K562 (cell line): ENCODE results near the gene ALKBH2. TPM values are rescaled to one million over a fixed set of nuclear protein-coding genes. Genes with fewer than 3 reads are reported as not detected.

Source experiments
- ATAC-seq: fragments of 200-7000 bp; cut with Tn5 transposase; 3 replicates; pipeline ENCODE4 v1.9.1; 2020; ENCODE audit warnings: moderate library complexity
- BruUV-seq: library from RNA; stranded (reverse); fragments of 400-500 nt; replicated peaks from 2 replicates; lab custom pipeline; 2021; lab: Mats Ljungman, UMichigan
- CTCF ChIA-PET: fragments of 300-600 bp; formaldehyde crosslinking; extraction: SDS; loops from one replicate; lab custom pipeline; 2021; ENCODE audit warnings: low intra/inter-chr PET ratio; lab: Yijun Ruan, JAX
- POLR2A ChIA-PET: fragments of 300-600, 350-650 bp; sonication (Branson Sonifier 250); formaldehyde crosslinking; extraction: SDS; loops from one replicate; lab custom pipeline; 2021; ENCODE audit warnings: antibody characterized with exemption, inconsistent platforms; lab: Yijun Ruan, JAX
- DNase-seq, 4 experiments: peaks; one replicate each; pipeline versions ENCODE4 v3.0.0 to v3.0.0-alpha.2; 2011 to 2018; ENCODE audit warnings: low spot score in 3 of 4, mixed read lengths in 3 of 4; ENCODE audit errors: extremely low read depth in 1 of 4
- FAIRE-seq: peaks from 2 replicates; lab custom pipeline; 2011; peaks lifted over from hg19 to GRCh38; lab: Jason Lieb, UNC
- H2AFZ ChIP-seq: 2 replicates; pipeline ENCODE4 v1.6.0; 2011; ENCODE audit warnings: low read depth, low read length, control low read depth, inconsistent platforms
- H3K27ac ChIP-seq: fragments of 200-600 bp; 3 replicates; pipeline ENCODE4 v1.8.0; 2011; ENCODE audit warnings: low read depth, mild to moderate bottlenecking, control low read depth, inconsistent platforms, low read length, moderate library complexity, mixed read lengths; ENCODE audit errors: extremely low read depth
- H3K27me3 ChIP-seq, 2 experiments: fragments of 300-600 bp in 1 of 2; 2 replicates in 1 of 2; 3 replicates in 1 of 2; pipeline versions ENCODE4 v1.6.0 to v1.8.0; 2011; ENCODE audit warnings: inconsistent platforms in 2 of 2, low read length in 2 of 2, mild to moderate bottlenecking in 1 of 2, mixed read lengths in 1 of 2, moderate library complexity in 1 of 2; ENCODE audit not compliant: control insufficient read depth in 2 of 2, insufficient read depth in 2 of 2
- H3K36me3 ChIP-seq: fragments of 300-600 bp; 3 replicates; pipeline ENCODE4 v1.8.0; 2011; ENCODE audit warnings: mild to moderate bottlenecking, low read length, inconsistent platforms; ENCODE audit not compliant: control insufficient read depth, insufficient read depth
- H3K4me1 ChIP-seq, 2 experiments: fragments of 200-600 bp in 1 of 2; replicated peaks in 1 of 2; 2 replicates in 1 of 2; 3 replicates in 1 of 2; pipeline versions ENCODE4 v1.5.1 to v1.8.0; 2011; ENCODE audit warnings: inconsistent platforms in 2 of 2, low read length in 2 of 2, mild to moderate bottlenecking in 1 of 2, mixed read lengths in 1 of 2, moderate library complexity in 1 of 2; ENCODE audit not compliant: control insufficient read depth in 2 of 2, insufficient read depth in 2 of 2
- H3K4me2 ChIP-seq: 2 replicates; pipeline ENCODE4 v1.6.1; 2011; ENCODE audit warnings: low read length, control low read depth, inconsistent platforms, mixed read lengths; ENCODE audit not compliant: insufficient read depth
- H3K4me3 ChIP-seq: fragments of 200-600 bp; sonication (generic), shearing (Covaris generic); 2 replicates; pipeline ENCODE4 v1.5.1; 2016; ENCODE audit warnings: control low read depth, inconsistent platforms
- H3K79me2 ChIP-seq: fragments of 200-600 bp; 3 replicates; pipeline ENCODE4 v1.8.0; 2011; ENCODE audit warnings: low read length, inconsistent platforms; ENCODE audit not compliant: control insufficient read depth, insufficient read depth
- H3K9ac ChIP-seq, 2 experiments: 2 replicates each; pipeline versions ENCODE4 v1.6.0 to v1.6.1; 2011; ENCODE audit warnings: low read depth in 2 of 2, low read length in 2 of 2, control low read depth in 1 of 2, inconsistent platforms in 1 of 2, mild to moderate bottlenecking in 1 of 2, mixed read lengths in 1 of 2; ENCODE audit not compliant: insufficient read depth in 1 of 2
- H3K9me1 ChIP-seq: one replicate; pipeline ENCODE4 v1.6.0; 2011; ENCODE audit warnings: inconsistent platforms, mild to moderate bottlenecking, low read length, moderate library complexity; ENCODE audit not compliant: control insufficient read depth, insufficient read depth
- H3K9me3 ChIP-seq: replicated peaks from 2 replicates; pipeline ENCODE4 v1.5.1; 2011; ENCODE audit warnings: low read depth, low read length, inconsistent platforms; ENCODE audit not compliant: control insufficient read depth, insufficient read depth
- H4K20me1 ChIP-seq: replicated peaks from 2 replicates; pipeline ENCODE4 v1.6.1; 2011; ENCODE audit warnings: low read length, inconsistent platforms, mixed read lengths; ENCODE audit not compliant: control insufficient read depth, insufficient read depth
- CREB3L1 ChIP-seq: fragments of 450-650 bp; IDR thresholded peaks from 2 replicates; pipeline ENCODE4 v1.6.1; 2014; ENCODE audit warnings: low read depth, mild to moderate bottlenecking, moderate library complexity, borderline replicate concordance
- HIVEP1 ChIP-seq: fragments of 250-450 bp; sonication (Bioruptor Pico); IDR thresholded peaks from 2 replicates; pipeline ENCODE4 v1.4.0; 2020; ENCODE audit warnings: mild to moderate bottlenecking
- HMGN3 ChIP-seq: IDR thresholded peaks from 2 replicates; pipeline ENCODE4 v1.6.1; 2011; ENCODE audit warnings: borderline replicate concordance, low read depth, mild to moderate bottlenecking, mixed read lengths, low read length; ENCODE audit not compliant: insufficient read length; ENCODE audit errors: extremely low read depth
- MYBL2 ChIP-seq, 2 experiments: fragments of 450-650 bp in 1 of 2; sonication (generic) in 1 of 2; formaldehyde crosslinking in 1 of 2; IDR thresholded peaks; 2 replicates each; pipeline versions ENCODE4 v1.6.1 to v1.8.1; 2017 to 2022; ENCODE audit warnings: borderline replicate concordance in 1 of 2, inconsistent platforms in 1 of 2, low read depth in 1 of 2, mild to moderate bottlenecking in 1 of 2, missing genetic modification reagents in 1 of 2, moderate library complexity in 1 of 2
- MYNN ChIP-seq, 2 experiments: sonication (generic); formaldehyde crosslinking in 1 of 2; IDR thresholded peaks; 2 replicates each; pipeline versions ENCODE4 v1.5.0 to v1.6.1; 2016 to 2020; ENCODE audit warnings: antibody characterized with exemption in 1 of 2, missing genetic modification reagents in 1 of 2
- NCOA4 ChIP-seq: fragments of 450-650 bp; IDR thresholded peaks from 2 replicates; pipeline ENCODE4 v1.6.1; 2018; ENCODE audit warnings: mild to moderate bottlenecking; ENCODE audit not compliant: partially characterized antibody
- NFIX ChIP-seq: fragments of 250-450 bp; sonication (Bioruptor Pico); IDR thresholded peaks from 2 replicates; pipeline ENCODE4 v1.4.0; 2020; ENCODE audit warnings: low read depth, mild to moderate bottlenecking, moderate library complexity
- PYGO2 ChIP-seq: fragments of 450-650 bp; IDR thresholded peaks from 2 replicates; pipeline ENCODE4 v1.6.1; 2016; ENCODE audit warnings: mild to moderate bottlenecking, missing genetic modification characterization, moderate library complexity, missing compliant biosample characterization
- SMARCE1 ChIP-seq: fragments of 450-650 bp; IDR thresholded peaks from 2 replicates; pipeline ENCODE4 v1.7.1; 2016; ENCODE audit warnings: mild to moderate bottlenecking
- SNIP1 ChIP-seq: fragments of 450-650 bp; IDR thresholded peaks from 2 replicates; pipeline ENCODE4 v1.7.1; 2017; ENCODE audit warnings: low read depth, mild to moderate bottlenecking
- SP2 ChIP-seq: IDR thresholded peaks from 2 replicates; pipeline ENCODE4 v1.6.1; 2011; ENCODE audit warnings: mild to moderate bottlenecking, low read depth, low read length, moderate library complexity; ENCODE audit not compliant: poor library complexity, severe bottlenecking; ENCODE audit errors: extremely low read depth
- TAF9B ChIP-seq: fragments of 450-650 bp; IDR thresholded peaks from 2 replicates; pipeline ENCODE4 v1.6.1; 2018; ENCODE audit warnings: mild to moderate bottlenecking; ENCODE audit not compliant: partially characterized antibody
- ZNF217 ChIP-seq: sonication (generic); formaldehyde crosslinking; IDR thresholded peaks from 2 replicates; pipeline ENCODE4 v1.8.0; 2022; ENCODE audit warnings: mild to moderate bottlenecking, missing genetic modification reagents
- ZNF449 ChIP-seq: fragments of 250-450 bp; sonication (Bioruptor Pico); IDR thresholded peaks from 2 replicates; pipeline ENCODE4 v1.8.0; 2022; ENCODE audit warnings: moderate library complexity, mild to moderate bottlenecking, inconsistent platforms
- ZNF695 ChIP-seq: fragments of 450-650 bp; formaldehyde crosslinking; IDR thresholded peaks from 2 replicates; pipeline ENCODE4 v1.4.0; 2020; ENCODE audit warnings: mild to moderate bottlenecking, moderate library complexity
- WGBS: fragments of 100-300 bp; shearing (Covaris generic); methylation state at CpG from one replicate; pipeline ENCODE4 v1.1.6; 2016; ENCODE audit warnings: low coverage, mixed read lengths; ENCODE audit not compliant: insufficient coverage; ENCODE audit errors: missing lambda C conversion rate; 5-methylcytosine and 5-hydroxymethylcytosine counted together
- in situ Hi-C: fragments of 300-500 bp; cut with MboI; formaldehyde crosslinking; loops from 4 replicates; pipeline ENCODE4 v1.15.0; 2018; ENCODE audit warnings: inconsistent platforms, mixed read lengths
- intact Hi-C: fragments of 100-400 bp; cut with micrococcal nuclease; formaldehyde crosslinking; loops from 2 replicates; pipeline ENCODE4 v1.14.2; 2022
- polyA plus RNA-seq, 8 experiments: library from polyadenylated mRNA; depleted of rRNA in 4 of 8; stranded (reverse) in 5 of 8; unstranded in 3 of 8; fragments of >200 nt; fragmentation: Nextera tagmentation in 2 of 8; fragmentation: Illumina TruSeq in 1 of 8; extraction: Ambion mirVana in 2 of 8; extraction: Trizol in 1 of 8; gene quantifications; 2 replicates each; pipeline versions ENCODE4 v1.2.1 to v1.2.3, GENCODE V29; 2011 to 2014; ENCODE audit warnings: inconsistent platforms in 1 of 8, missing spikeins in 1 of 8
- total RNA-seq, 7 experiments: library from RNA; depleted of rRNA in 6 of 7; stranded (reverse); fragments of >200 nt in 6 of 7; fragmentation: Illumina TruSeq in 2 of 7; extraction: Trizol in 2 of 7; gene quantifications; 2 replicates each; pipeline versions ENCODE4 v1.2.1 to v1.2.3, GENCODE V29; 2011 to 2021; ENCODE audit warnings: low replicate concordance in 1 of 7
- TF ChIP-seq, protein P1 (sequence below): sonication (generic); formaldehyde crosslinking; IDR thresholded peaks from 2 replicates; pipeline ENCODE4 v1.5.0; 2020; ENCODE audit warnings: missing genetic modification reagents
- TF ChIP-seq, protein P2 (sequence below): fragments of 250-450 bp; sonication (Bioruptor Pico); IDR thresholded peaks from 2 replicates; pipeline ENCODE4 v1.4.0; 2020; ENCODE audit warnings: mild to moderate bottlenecking, moderate library complexity

ALKBH2 gene
- total and polyA plus RNA-seq, 9 of the 15 experiments (the other 6 are each of a cell fraction or from before 2014, with no cell fraction given), result 5.9 to 56.1 (median 41.9) TPM

DNA sequence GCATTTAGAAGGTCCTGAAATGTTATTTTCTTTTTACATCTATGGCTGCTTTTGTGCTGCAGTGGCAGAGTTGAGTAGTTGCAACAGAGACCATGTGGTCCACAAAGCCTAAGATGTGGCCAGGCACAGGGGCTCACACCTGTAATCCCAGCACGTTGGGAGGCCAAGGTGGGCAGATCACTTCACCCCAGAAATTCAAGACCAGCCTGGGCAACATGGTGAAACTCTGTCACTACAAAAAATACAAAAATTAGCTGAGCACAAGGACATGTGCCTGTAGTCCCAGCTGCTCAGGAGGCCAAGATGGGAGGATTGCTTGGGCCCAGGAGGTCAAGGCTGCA lies 27.4 kb downstream of the ALKBH2 start:
- no TSS peak for BruUV-seq
- no peak overlapping the region for H3K4me3 ChIP-seq
- H3K9me3 ChIP-seq, result no peaks in the 10 kb centered on the region
- in situ Hi-C loops (no loop called here), intact Hi-C loops (no loop called here)
- H3K27ac ChIP-seq, result no peak overlapping the region
- H3K9me1 ChIP-seq, result no peaks in the 10 kb centered on the region
- peaks cover 16% of the 10 kb centered on the region; the same call in 2 of the 3 replicates for H3K36me3 ChIP-seq
- H3K79me2 ChIP-seq, result no peaks in the 10 kb centered on the region
- FAIRE-seq (no peak), ATAC-seq (no peak), DNase-seq (no peak)
- no peaks in the 10 kb centered on the region for H3K27me3 ChIP-seq
- H4K20me1 ChIP-seq, result no peaks in the 10 kb centered on the region
- ChIA-PET CTCF (interaction anchor here (0.5 kb wide), 1 partner anchor 269 kb away, joined by 3 read pairs; no protein-coding TSS in a partner anchor), POLR2A (interaction anchor here (1.5 kb wide), 1 partner anchor 12 kb away, joined by 4 read pairs; no protein-coding TSS in a partner anchor)
- H2AFZ ChIP-seq, result no peak overlapping the region
- TF ChIP-seq NFIX (CRISPR knock-in tag), result no peak
- TF ChIP-seq, protein P1, sequence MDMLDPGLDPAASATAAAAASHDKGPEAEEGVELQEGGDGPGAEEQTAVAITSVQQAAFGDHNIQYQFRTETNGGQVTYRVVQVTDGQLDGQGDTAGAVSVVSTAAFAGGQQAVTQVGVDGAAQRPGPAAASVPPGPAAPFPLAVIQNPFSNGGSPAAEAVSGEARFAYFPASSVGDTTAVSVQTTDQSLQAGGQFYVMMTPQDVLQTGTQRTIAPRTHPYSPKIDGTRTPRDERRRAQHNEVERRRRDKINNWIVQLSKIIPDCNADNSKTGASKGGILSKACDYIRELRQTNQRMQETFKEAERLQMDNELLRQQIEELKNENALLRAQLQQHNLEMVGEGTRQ, result no peak
- no peak for TF ChIP-seq CREB3L1
- TF ChIP-seq SMARCE1, result no peak
- no peak for TF ChIP-seq NCOA4
- TF ChIP-seq PYGO2 (tag), result no peak
- TF ChIP-seq SNIP1, result no peak
- no peak for TF ChIP-seq MYBL2 (IDR thresholded peaks at IDR 0.05; ENCODE audit: low read depth)
- no peak for TF ChIP-seq MYBL2 (CRISPR knock-in tag; IDR thresholded peaks at IDR 0.05; ENCODE audit: borderline replicate concordance)
- TF ChIP-seq TAF9B, result no peak
- no peak for TF ChIP-seq MYNN (IDR thresholded peaks at IDR 0.05)
- TF ChIP-seq MYNN (CRISPR knock-in tag; IDR thresholded peaks at IDR 0.05), result no peak
- no peak for TF ChIP-seq ZNF217 (CRISPR knock-in tag)
- TF ChIP-seq HMGN3, result no peak
- TF ChIP-seq SP2, result no peak
- TF ChIP-seq ZNF449, result no peak
- no peak for TF ChIP-seq ZNF695
- TF ChIP-seq, protein P2, sequence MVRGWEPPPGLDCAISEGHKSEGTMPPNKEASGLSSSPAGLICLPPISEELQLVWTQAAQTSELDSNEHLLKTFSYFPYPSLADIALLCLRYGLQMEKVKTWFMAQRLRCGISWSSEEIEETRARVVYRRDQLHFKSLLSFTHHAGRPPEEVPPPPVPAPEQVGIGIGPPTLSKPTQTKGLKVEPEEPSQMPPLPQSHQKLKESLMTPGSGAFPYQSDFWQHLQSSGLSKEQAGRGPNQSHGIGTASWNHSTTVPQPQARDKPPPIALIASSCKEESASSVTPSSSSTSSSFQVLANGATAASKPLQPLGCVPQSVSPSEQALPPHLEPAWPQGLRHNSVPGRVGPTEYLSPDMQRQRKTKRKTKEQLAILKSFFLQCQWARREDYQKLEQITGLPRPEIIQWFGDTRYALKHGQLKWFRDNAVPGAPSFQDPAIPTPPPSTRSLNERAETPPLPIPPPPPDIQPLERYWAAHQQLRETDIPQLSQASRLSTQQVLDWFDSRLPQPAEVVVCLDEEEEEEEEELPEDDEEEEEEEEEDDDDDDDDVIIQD, result no peak
- TF ChIP-seq HIVEP1 (CRISPR knock-in tag), result no peak
- 50% methylated on average over 1 of the region's 1 CpG for WGBS
- no peaks in the 10 kb centered on the region for H3K4me1 ChIP-seq
- no peak overlapping the region for H3K4me2 ChIP-seq
- no peak overlapping the region for H3K9ac ChIP-seq
